CD14-positive monocyte (primary cell): ENCODE measurements around the gene TMEM30B. TPM values are rescaled to one million over a fixed set of nuclear protein-coding genes. Genes with fewer than 3 reads are reported as not detected.

Source experiments
- DNase-seq, 3 donors: peaks; one replicate each; pipeline ENCODE4 v3.0.0-alpha.2; 2011 to 2022
- H2AFZ ChIP-seq: 2 replicates; pipeline ENCODE4 v1.6.0; 2012; ENCODE audit warnings: mild to moderate bottlenecking, low read depth, low read length, inconsistent platforms; ENCODE audit not compliant: insufficient read depth, poor library complexity, severe bottlenecking
- H3K27ac ChIP-seq, 2 donors: 1 replicate in 1 of 2; 2 replicates in 1 of 2; pipeline ENCODE4 v1.5.1; 2012 to 2013; ENCODE audit warnings: low read length in 2 of 2, control low read depth in 1 of 2, inconsistent platforms in 1 of 2, low read depth in 1 of 2, mild to moderate bottlenecking in 1 of 2
- H3K27me3 ChIP-seq, 2 donors: one replicate each; pipeline versions ENCODE4 v1.6.0 to v1.6.1; 2011 to 2013; ENCODE audit warnings: low read length in 2 of 2; ENCODE audit not compliant: control insufficient read depth in 2 of 2, insufficient read depth in 2 of 2
- H3K36me3 ChIP-seq, 2 donors: replicated peaks in 1 of 2; 1 replicate in 1 of 2; 2 replicates in 1 of 2; pipeline versions ENCODE4 v1.5.1 to v1.6.1; 2012 to 2013; ENCODE audit warnings: low read length in 2 of 2, control low read depth in 1 of 2, inconsistent platforms in 1 of 2, mild to moderate bottlenecking in 1 of 2; ENCODE audit not compliant: insufficient read depth in 2 of 2, control insufficient read depth in 1 of 2
- H3K4me1 ChIP-seq, 2 donors: 1 replicate in 1 of 2; 2 replicates in 1 of 2; pipeline versions ENCODE4 v1.5.1 to v1.6.1; 2012 to 2013; ENCODE audit warnings: low read length in 2 of 2, control low read depth in 1 of 2, inconsistent platforms in 1 of 2, mild to moderate bottlenecking in 1 of 2, moderate library complexity in 1 of 2; ENCODE audit not compliant: insufficient read depth in 2 of 2, control insufficient read depth in 1 of 2
- H3K4me2 ChIP-seq: replicated peaks from 2 replicates; pipeline ENCODE3; 2012; ENCODE audit warnings: low read length, moderate library complexity, mild to moderate bottlenecking; ENCODE audit not compliant: poor library complexity, severe bottlenecking; ENCODE audit errors: extremely low read depth
- H3K4me3 ChIP-seq, 3 experiments: fragments of 200-600 bp in 1 of 3; sonication (generic) in 1 of 3; replicated peaks in 1 of 3; 1 replicate in 2 of 3; 2 replicates in 1 of 3; pipeline ENCODE4 v1.5.1; 2011 to 2013; ENCODE audit warnings: low read length in 3 of 3, mild to moderate bottlenecking in 3 of 3, control low read depth in 2 of 3, low read depth in 2 of 3, inconsistent platforms in 1 of 3, moderate library complexity in 1 of 3
- H3K79me2 ChIP-seq: 2 replicates; pipeline ENCODE4 v1.6.0; 2012; ENCODE audit warnings: mild to moderate bottlenecking, control low read depth, inconsistent platforms, low read length, moderate library complexity; ENCODE audit not compliant: insufficient read depth
- H3K9ac ChIP-seq: 2 replicates; pipeline ENCODE4 v1.6.0; 2017; ENCODE audit warnings: low read length, mild to moderate bottlenecking; ENCODE audit not compliant: insufficient read depth, poor library complexity, severe bottlenecking
- H3K9me3 ChIP-seq, 2 donors: replicated peaks in 1 of 2; 1 replicate in 1 of 2; 2 replicates in 1 of 2; pipeline versions ENCODE4 v1.5.1 to v1.6.1; 2012 to 2013; ENCODE audit warnings: low read length in 2 of 2, control low read depth in 1 of 2; ENCODE audit not compliant: control insufficient read depth in 1 of 2, insufficient read depth in 1 of 2
- H4K20me1 ChIP-seq: 2 replicates; pipeline ENCODE4 v1.6.0; 2012; ENCODE audit warnings: mild to moderate bottlenecking, low read length, control low read depth, moderate library complexity; ENCODE audit not compliant: insufficient read depth
- H3K27ac Mint-ChIP-seq, 7 donors: one replicate each; pipeline ENCODE4 v1.8.0; 2020; ENCODE audit warnings: mild to moderate bottlenecking in 7 of 7, mixed read lengths in 7 of 7, moderate library complexity in 6 of 7, inconsistent platforms in 2 of 7
- H3K27me3 Mint-ChIP-seq, 3 donors: one replicate each; pipeline ENCODE4 v1.8.0; 2021 to 2022; ENCODE audit warnings: low read depth in 3 of 3, mild to moderate bottlenecking in 3 of 3, mixed read lengths in 3 of 3, moderate library complexity in 3 of 3, inconsistent platforms in 1 of 3
- H3K36me3 Mint-ChIP-seq, 2 donors: one replicate each; pipeline ENCODE4 v1.8.0; 2020; ENCODE audit warnings: mixed read lengths in 2 of 2, inconsistent platforms in 1 of 2, mild to moderate bottlenecking in 1 of 2
- H3K4me1 Mint-ChIP-seq: one replicate; pipeline ENCODE4 v1.8.0; 2020; ENCODE audit warnings: mild to moderate bottlenecking, mixed read lengths
- H3K4me3 Mint-ChIP-seq, 2 donors: one replicate each; pipeline ENCODE4 v1.8.0; 2020; ENCODE audit warnings: mild to moderate bottlenecking in 2 of 2, mixed read lengths in 2 of 2, moderate library complexity in 1 of 2
- H3K9me3 Mint-ChIP-seq, 7 donors: one replicate each; pipeline ENCODE4 v1.8.0; 2020 to 2022; ENCODE audit warnings: mixed read lengths in 7 of 7, mild to moderate bottlenecking in 6 of 7, moderate library complexity in 6 of 7, inconsistent platforms in 2 of 7
- CTCF ChIP-seq: fragments of 200-600 bp; IDR thresholded peaks from one replicate; pipeline ENCODE4 v1.8.0; 2022; ENCODE audit warnings: antibody characterized with exemption, mild to moderate bottlenecking
- WGBS: methylation state at CpG from one replicate; pipeline ENCODE4 v1.1.5; 2013; ENCODE audit warnings: missing lambda C conversion rate; ENCODE audit not compliant: insufficient coverage; 5-methylcytosine and 5-hydroxymethylcytosine counted together
- intact Hi-C, 2 donors: fragments of 100-400 bp; cut with micrococcal nuclease; formaldehyde crosslinking; loops; one replicate each; pipeline versions ENCODE4 v1.15.0 to v1.15.1; 2023
- polyA plus RNA-seq, 3 donors: library from polyadenylated mRNA; depleted of rRNA in 1 of 3; unstranded in 2 of 3; stranded (reverse) in 1 of 3; fragments of 300-500 nt in 2 of 3; fragments of >200 nt in 1 of 3; fragmentation: Illumina TruSeq in 2 of 3; gene quantifications; 1 replicate in 2 of 3; 2 replicates in 1 of 3; pipeline ENCODE4 v1.2.3, GENCODE V29; 2012 to 2021

The TMEM30B gene
- polyA plus RNA-seq, 3 donors, result not detected

- Histone ChIP-seq H2AFZ (no peak overlapping the region), H3K27me3 (peaks cover 0 to 13% of the 10 kb centered on the region in 2 donors), H3K4me1 (no peaks in the 10 kb centered on the region), H4K20me1 (no peaks in the 10 kb centered on the region), H3K4me2 (no peak overlapping the region), H3K9me3 (no peaks in the 10 kb centered on the region), H3K27ac (no peak overlapping the region), H3K9ac (no peak overlapping the region), H3K79me2 (no peaks in the 10 kb centered on the region), H3K4me3 (no peak overlapping the region), H3K36me3 (no peaks in the 10 kb centered on the region)
- no peak for DNase-seq
- H3K27me3 Mint-ChIP-seq, result peaks cover 9 to 16% (median 14%) of the 10 kb centered on the region in 3 donors
- WGBS, result 67% methylated on average over 3 of the region's 8 CpGs
- H3K9me3 Mint-ChIP-seq, result no peaks in the 10 kb centered on the region
- no peaks in the 10 kb centered on the region for H3K4me1 Mint-ChIP-seq
- no peak for TF ChIP-seq CTCF
- no peak overlapping the region for H3K4me3 Mint-ChIP-seq
- no peaks in the 10 kb centered on the region for H3K36me3 Mint-ChIP-seq
- intact Hi-C loops, result no loop called here
- H3K27ac Mint-ChIP-seq, result no peak overlapping the region
Observed at GRCh38 chr14:61260939-61261776, 20.0 kb downstream of the TMEM30B start.

GRCh38 chr14:61258985-61259384, 22.2 kb downstream of the TMEM30B start:
- Mint-ChIP-seq H3K27me3 (peaks cover 2 to 7% (median 3%) of the 10 kb centered on the region in 3 donors), H3K36me3 (no peaks in the 10 kb centered on the region), H3K27ac (no peak overlapping the region), H3K9me3 (no peaks in the 10 kb centered on the region), H3K4me3 (no peak overlapping the region), H3K4me1 (peaks cover 5% of the 10 kb centered on the region)
- Histone ChIP-seq H4K20me1 (no peaks in the 10 kb centered on the region), H3K4me1 (peaks cover 3 to 4% of the 10 kb centered on the region in 2 donors), H3K9ac (no peak overlapping the region), H3K27ac (no peak overlapping the region), H3K27me3 (peaks cover 0 to under 1% of the 10 kb centered on the region in 2 donors), H3K36me3 (no peaks in the 10 kb centered on the region), H3K4me3 (no peak overlapping the region), H2AFZ (no peak overlapping the region), H3K9me3 (no peaks in the 10 kb centered on the region), H3K79me2 (no peaks in the 10 kb centered on the region), H3K4me2 (no peak overlapping the region)
- intact Hi-C loops, result loop anchor here in 1 of 2 donors (5.0 to 10.0 kb wide), 2 partner anchors 632 to 904 kb away; no protein-coding TSS in a partner anchor
- WGBS, result no CpG with 5 or more reads among the region's 4 CpGs
- no peak for TF ChIP-seq CTCF
- no peak for DNase-seq
